Liver (tissue), 9 donors: ENCODE results near the gene JAKMIP1. TPM values are rescaled to one million over a fixed set of nuclear protein-coding genes. Genes with fewer than 3 reads are reported as not detected.

Experiments used
- DNase-seq: peaks from one replicate; pipeline ENCODE4 v3.0.0-alpha.2; 2017; ENCODE audit warnings: low spot score
- H3K27ac ChIP-seq, 2 donors: one replicate each; pipeline ENCODE4 v1.7.0; 2013; ENCODE audit warnings: inconsistent platforms in 2 of 2, low read length in 2 of 2, control low read depth in 1 of 2, low read depth in 1 of 2, mild to moderate bottlenecking in 1 of 2
- H3K27me3 ChIP-seq, 4 donors: one replicate each; pipeline versions ENCODE4 v1.6.1 to v1.7.0; 2013; ENCODE audit warnings: low read length in 3 of 4, inconsistent platforms in 1 of 4, mild to moderate bottlenecking in 1 of 4, moderate library complexity in 1 of 4; ENCODE audit not compliant: control insufficient read depth in 4 of 4, insufficient read depth in 4 of 4
- H3K36me3 ChIP-seq, 4 donors: one replicate each; pipeline versions ENCODE4 v1.6.1 to v1.7.0; 2013; ENCODE audit warnings: low read length in 3 of 4, mild to moderate bottlenecking in 3 of 4, low read depth in 1 of 4, moderate library complexity in 1 of 4; ENCODE audit not compliant: control insufficient read depth in 4 of 4, insufficient read depth in 3 of 4
- H3K4me1 ChIP-seq, 4 donors: one replicate each; pipeline versions ENCODE4 v1.6.1 to v1.7.0; 2013; ENCODE audit warnings: low read length in 3 of 4, mild to moderate bottlenecking in 3 of 4, moderate library complexity in 1 of 4; ENCODE audit not compliant: control insufficient read depth in 4 of 4, insufficient read depth in 4 of 4
- H3K4me3 ChIP-seq, 3 donors: one replicate each; pipeline versions ENCODE4 v1.6.1 to v1.7.0; 2013; ENCODE audit warnings: low read length in 3 of 3, control low read depth in 1 of 3, low read depth in 1 of 3, mild to moderate bottlenecking in 1 of 3
- H3K9ac ChIP-seq, 2 donors: one replicate each; pipeline ENCODE4 v1.7.0; 2013; ENCODE audit warnings: low read length in 2 of 2, mild to moderate bottlenecking in 2 of 2, moderate library complexity in 2 of 2, control low read depth in 1 of 2, low read depth in 1 of 2
- H3K9me3 ChIP-seq, 4 donors: one replicate each; pipeline versions ENCODE4 v1.6.1 to v1.7.0; 2013; ENCODE audit warnings: low read length in 3 of 4; ENCODE audit not compliant: control insufficient read depth in 4 of 4
- ATF3 ChIP-seq: IDR thresholded peaks from 2 replicates; pipeline ENCODE4 v1.6.1; 2016; ENCODE audit warnings: antibody characterized with exemption
- CTCF ChIP-seq: fragments of 150-350 bp; IDR thresholded peaks from 2 replicates; pipeline ENCODE4 v1.5.1; 2017; ENCODE audit warnings: improper control_type of control experiment, low read depth, low read length; ENCODE audit not compliant: missing input control
- EGR1 ChIP-seq, 2 donors: IDR thresholded peaks; 2 replicates each; pipeline ENCODE4 v1.6.1; 2016 to 2018; ENCODE audit warnings: antibody characterized with exemption in 2 of 2, low read depth in 2 of 2
- FOXA1 ChIP-seq: IDR thresholded peaks from 2 replicates; pipeline ENCODE4 v1.6.1; 2016; ENCODE audit warnings: antibody characterized with exemption
- HNF4A ChIP-seq, 2 donors: conservative IDR thresholded peaks; 2 replicates each; pipeline ENCODE4 v1.6.1; 2016; ENCODE audit warnings: antibody characterized with exemption in 2 of 2, mild to moderate bottlenecking in 2 of 2
- RAD21 ChIP-seq, 2 donors: IDR thresholded peaks; 2 replicates each; pipeline ENCODE4 v1.6.1; 2016; ENCODE audit warnings: antibody characterized with exemption in 2 of 2, mild to moderate bottlenecking in 2 of 2
- RXRA ChIP-seq, 2 donors: IDR thresholded peaks; 2 replicates each; pipeline ENCODE4 v1.6.1; 2017 to 2018; ENCODE audit warnings: antibody characterized with exemption in 2 of 2, mild to moderate bottlenecking in 1 of 2
- SP1 ChIP-seq: IDR thresholded peaks from 2 replicates; pipeline ENCODE4 v1.6.1; 2018; ENCODE audit warnings: antibody characterized with exemption, mild to moderate bottlenecking
- TAF1 ChIP-seq: conservative IDR thresholded peaks from 2 replicates; pipeline ENCODE4 v1.6.1; 2016; ENCODE audit warnings: antibody characterized with exemption, mild to moderate bottlenecking
- YY1 ChIP-seq: IDR thresholded peaks from 2 replicates; pipeline ENCODE4 v1.6.1; 2016; ENCODE audit warnings: antibody characterized with exemption, mild to moderate bottlenecking
- WGBS: extraction: QIAGEN DNeasy Blood & Tissue Kit; methylation state at CpG from one replicate; pipeline ENCODE4 v1.1.7; 2013; 5-methylcytosine and 5-hydroxymethylcytosine counted together
- polyA plus RNA-seq, 2 donors: library from polyadenylated mRNA; stranded (reverse) in 1 of 2; unstranded in 1 of 2; fragments of 200-250 nt in 1 of 2; fragments of >200 nt in 1 of 2; fragmentation: Nextera tagmentation in 1 of 2; extraction: Ambion mirVana in 1 of 2; gene quantifications; one replicate each; pipeline versions ENCODE4 v1.2.1 to v1.2.3, GENCODE V29; 2013 to 2015
- total RNA-seq, 2 donors: library from RNA; depleted of rRNA; stranded (reverse); fragments of >200 nt; gene quantifications; one replicate each; pipeline ENCODE4 v1.2.3, GENCODE V29; 2014
- TF ChIP-seq, protein P1 (sequence below): IDR thresholded peaks from 2 replicates; pipeline ENCODE4 v1.6.1; 2016; ENCODE audit warnings: antibody characterized with exemption, mild to moderate bottlenecking
- donor health status: healthy.
- donor health status: healthy.
- donor health status: healthy.
- donor health status: healthy.
- donor health status: healthy.

JAKMIP1 gene
- total and polyA plus RNA-seq, 4 donors: 0.08 to 0.50 TPM; not detected in 2

DNA sequence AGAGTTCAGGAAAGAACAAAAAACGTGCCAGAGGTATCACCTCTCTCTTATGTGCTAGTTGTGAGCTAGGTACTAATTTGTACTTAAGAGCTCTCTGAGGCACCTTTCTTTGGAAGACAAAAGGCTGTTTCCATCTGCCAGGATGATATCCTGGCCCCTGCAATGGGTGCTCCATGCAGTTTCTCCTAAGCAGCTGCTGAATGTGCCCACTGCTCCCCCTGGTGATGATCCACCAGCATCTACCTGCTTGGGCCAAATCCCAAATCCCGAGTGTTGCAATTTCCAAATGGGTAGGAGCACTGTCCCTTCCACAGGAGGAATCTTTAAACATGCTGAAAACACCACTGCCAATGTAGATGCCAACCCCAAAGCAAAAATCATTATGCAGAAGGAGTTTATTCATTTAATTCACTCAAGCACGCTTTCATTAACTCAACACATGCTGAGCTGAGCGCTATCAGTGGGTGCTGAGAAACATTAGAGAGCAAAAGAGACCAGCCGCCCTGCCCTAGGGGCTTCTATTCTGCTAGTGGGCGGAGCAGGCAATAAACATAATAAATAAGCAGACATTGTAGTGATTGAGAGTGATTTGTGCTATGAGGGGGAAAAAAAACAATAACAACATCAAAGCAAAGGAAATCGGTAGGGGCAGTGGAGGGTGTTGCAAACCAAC, 112.5 kb downstream of the JAKMIP1 start:
- Histone ChIP-seq H3K4me3 (no peak overlapping the region), H3K27me3 (no peaks in the 10 kb centered on the region), H3K4me1 (no peaks in the 10 kb centered on the region), H3K27ac (no peak overlapping the region), H3K9ac (no peak overlapping the region), H3K36me3 (no peaks in the 10 kb centered on the region), H3K9me3 (no peaks in the 10 kb centered on the region)
- 56% methylated on average over 7 of the region's 7 CpGs for WGBS
- no peak for DNase-seq
- TF ChIP-seq HNF4A (conservative IDR thresholded peaks at IDR 0.05) (peak in 1 of 2 donors; percentile 13), CTCF (peak; percentile 86), RAD21 (IDR thresholded peaks at IDR 0.05) (peak; percentile 93 to 95)
- TF ChIP-seq, protein P1, sequence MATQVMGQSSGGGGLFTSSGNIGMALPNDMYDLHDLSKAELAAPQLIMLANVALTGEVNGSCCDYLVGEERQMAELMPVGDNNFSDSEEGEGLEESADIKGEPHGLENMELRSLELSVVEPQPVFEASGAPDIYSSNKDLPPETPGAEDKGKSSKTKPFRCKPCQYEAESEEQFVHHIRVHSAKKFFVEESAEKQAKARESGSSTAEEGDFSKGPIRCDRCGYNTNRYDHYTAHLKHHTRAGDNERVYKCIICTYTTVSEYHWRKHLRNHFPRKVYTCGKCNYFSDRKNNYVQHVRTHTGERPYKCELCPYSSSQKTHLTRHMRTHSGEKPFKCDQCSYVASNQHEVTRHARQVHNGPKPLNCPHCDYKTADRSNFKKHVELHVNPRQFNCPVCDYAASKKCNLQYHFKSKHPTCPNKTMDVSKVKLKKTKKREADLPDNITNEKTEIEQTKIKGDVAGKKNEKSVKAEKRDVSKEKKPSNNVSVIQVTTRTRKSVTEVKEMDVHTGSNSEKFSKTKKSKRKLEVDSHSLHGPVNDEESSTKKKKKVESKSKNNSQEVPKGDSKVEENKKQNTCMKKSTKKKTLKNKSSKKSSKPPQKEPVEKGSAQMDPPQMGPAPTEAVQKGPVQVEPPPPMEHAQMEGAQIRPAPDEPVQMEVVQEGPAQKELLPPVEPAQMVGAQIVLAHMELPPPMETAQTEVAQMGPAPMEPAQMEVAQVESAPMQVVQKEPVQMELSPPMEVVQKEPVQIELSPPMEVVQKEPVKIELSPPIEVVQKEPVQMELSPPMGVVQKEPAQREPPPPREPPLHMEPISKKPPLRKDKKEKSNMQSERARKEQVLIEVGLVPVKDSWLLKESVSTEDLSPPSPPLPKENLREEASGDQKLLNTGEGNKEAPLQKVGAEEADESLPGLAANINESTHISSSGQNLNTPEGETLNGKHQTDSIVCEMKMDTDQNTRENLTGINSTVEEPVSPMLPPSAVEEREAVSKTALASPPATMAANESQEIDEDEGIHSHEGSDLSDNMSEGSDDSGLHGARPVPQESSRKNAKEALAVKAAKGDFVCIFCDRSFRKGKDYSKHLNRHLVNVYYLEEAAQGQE: no peak

DNA sequence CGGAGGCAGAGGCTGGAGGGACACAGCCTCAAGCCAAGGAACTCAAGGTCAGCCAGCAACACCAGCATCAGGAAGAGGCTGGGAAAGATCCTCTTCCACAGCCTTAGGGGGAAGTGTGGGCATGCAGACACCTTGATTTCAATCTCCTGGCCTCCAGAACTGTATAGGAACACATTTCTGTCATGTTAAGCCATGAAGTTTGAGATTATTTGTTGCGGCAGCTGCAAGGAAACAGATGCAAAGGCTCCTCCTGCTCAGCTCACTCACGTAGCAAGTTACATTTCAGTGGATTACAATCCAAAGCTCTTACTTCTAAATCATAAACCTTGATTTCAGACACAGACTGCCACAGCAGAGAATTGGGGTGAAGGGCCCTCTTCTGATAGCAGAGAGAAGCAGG, 113.5 kb downstream of the JAKMIP1 start:
- WGBS: 90% methylated on average over 3 of the region's 3 CpGs
- H3K9ac ChIP-seq: no peak overlapping the region
- H3K4me3 ChIP-seq: no peak overlapping the region
- no peak for DNase-seq
- no peaks in the 10 kb centered on the region for H3K9me3 ChIP-seq
- no peaks in the 10 kb centered on the region for H3K27me3 ChIP-seq
- no peak overlapping the region for H3K27ac ChIP-seq
- H3K36me3 ChIP-seq: no peaks in the 10 kb centered on the region
- no peaks in the 10 kb centered on the region for H3K4me1 ChIP-seq
- no peak for TF ChIP-seq ATF3
- no peak for TF ChIP-seq FOXA1
- no peak for TF ChIP-seq RAD21 (IDR thresholded peaks at IDR 0.05)
- no peak for TF ChIP-seq RXRA (IDR thresholded peaks at IDR 0.05)
- no peak for TF ChIP-seq TAF1
- TF ChIP-seq SP1: no peak
- no peak for TF ChIP-seq EGR1 (IDR thresholded peaks at IDR 0.05; ENCODE audit: low read depth in 2 of 2)
- TF ChIP-seq, protein P1: no peak
- TF ChIP-seq YY1: no peak
